ENCODE measurements around the gene UBE2E2. TPM values are rescaled to one million over a fixed set of nuclear protein-coding genes. Genes with fewer than 3 reads are reported as not detected.

Gene UBE2E2
- polyA plus RNA-seq, 1 donor (not counting 4 experiments of a cell fraction or from before 2014, with no cell fraction given) = 63.2 TPM

DNA sequence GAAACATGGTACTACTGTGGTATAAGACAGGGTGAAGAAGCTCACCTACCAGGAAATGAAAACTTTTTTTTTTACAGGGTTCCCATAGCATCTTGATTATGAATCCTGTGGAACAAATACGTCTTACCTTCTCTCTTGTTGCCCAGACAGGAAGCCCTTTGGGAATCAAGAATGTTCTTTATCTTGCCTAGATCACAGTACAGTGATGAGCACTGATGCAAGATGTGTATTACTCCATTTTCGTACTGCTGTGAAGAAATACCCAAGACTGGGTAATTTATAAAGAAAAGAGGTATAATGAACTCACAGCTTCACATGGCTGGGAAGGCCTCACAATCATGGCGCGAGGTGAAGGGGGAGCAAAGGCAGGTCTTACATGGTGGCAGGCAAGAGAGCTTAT, 281.3 kb downstream of the UBE2E2 start:
- Histone ChIP-seq H3K27ac (ENCODE audit: control insufficient read depth, insufficient read depth, low read length) (no peak overlapping the region), H3K4me3 (ENCODE audit: control insufficient read depth in 2 of 3, extremely low read depth in 1 of 3, insufficient read depth in 2 of 3, low read depth in 1 of 3, low read length in 3 of 3) (no peak overlapping the region), H4K20me1 (ENCODE audit: control insufficient read depth, extremely low read depth, insufficient read depth, low read length) (peaks cover 1% of the 10 kb centered on the region), H3K9me3 (ENCODE audit: control insufficient read depth, low read depth, low read length) (peaks cover 5% of the 10 kb centered on the region), H3K9me1 (ENCODE audit: control insufficient read depth, extremely low read depth, insufficient read depth, low read length) (no peaks in the 10 kb centered on the region), H3K27me3 (ENCODE audit: control insufficient read depth, extremely low read depth, insufficient read depth, low read length) (no peaks in the 10 kb centered on the region), H3K9ac (ENCODE audit: control insufficient read depth, extremely low read depth, insufficient read depth, low read length) (no peak overlapping the region), H3K4me2 (ENCODE audit: control insufficient read depth, extremely low read depth, insufficient read depth, low read depth, low read length) (no peak overlapping the region), H3K36me3 (ENCODE audit: control insufficient read depth in 2 of 2, extremely low read depth in 1 of 2, insufficient read depth in 2 of 2, low read length in 2 of 2) (no peaks in the 10 kb centered on the region), H3K79me2 (ENCODE audit: control insufficient read depth, insufficient read depth, low read length) (no peaks in the 10 kb centered on the region), H3K4me1 (ENCODE audit: control insufficient read depth, extremely low read depth, insufficient read depth, low read length) (no peaks in the 10 kb centered on the region), H2AFZ (ENCODE audit: control insufficient read depth, low read length) (no peak overlapping the region)
- FAIRE-seq (no peak), DNase-seq (ENCODE audit: low read depth, low spot score) (no peak)
- no peak for TF ChIP-seq CTCF (optimal IDR thresholded peaks at IDR 0.05 in 1 of 3, IDR thresholded peaks at IDR 0.05 in 1 of 3, conservative IDR thresholded peaks at IDR 0.05 in 1 of 3; ENCODE audit: extremely low read depth in 1 of 3, insufficient read depth in 2 of 3, low read length in 3 of 3)
- TF ChIP-seq EZH2 (IDR thresholded peaks at IDR 0.05; ENCODE audit: low read length) = no peak
- dilution Hi-C loops (cut with MboI; ENCODE audit: extremely low pct_ligation_motif_present, low sequenced_read_pairs) = no loop called here

- no peak overlapping the region for H3K4me2 ChIP-seq (ENCODE audit: control insufficient read depth, extremely low read depth, insufficient read depth, low read depth, low read length)
- H3K79me2 ChIP-seq (ENCODE audit: control insufficient read depth, insufficient read depth, low read length) = no peaks in the 10 kb centered on the region
- DNase-seq (ENCODE audit: low read depth, low spot score) (no peak), FAIRE-seq (no peak)
- no peak overlapping the region for H3K4me3 ChIP-seq (ENCODE audit: control insufficient read depth in 2 of 3, extremely low read depth in 1 of 3, insufficient read depth in 2 of 3, low read depth in 1 of 3, low read length in 3 of 3)
- peaks cover 3% of the 10 kb centered on the region for H4K20me1 ChIP-seq (ENCODE audit: control insufficient read depth, extremely low read depth, insufficient read depth, low read length)
- H2AFZ ChIP-seq (ENCODE audit: control insufficient read depth, low read length) = no peak overlapping the region
- no peaks in the 10 kb centered on the region for H3K36me3 ChIP-seq (ENCODE audit: control insufficient read depth in 2 of 2, extremely low read depth in 1 of 2, insufficient read depth in 2 of 2, low read length in 2 of 2)
- no peak overlapping the region for H3K9ac ChIP-seq (ENCODE audit: control insufficient read depth, extremely low read depth, insufficient read depth, low read length)
- no peaks in the 10 kb centered on the region for H3K9me1 ChIP-seq (ENCODE audit: control insufficient read depth, extremely low read depth, insufficient read depth, low read length)
- no peaks in the 10 kb centered on the region for H3K27me3 ChIP-seq (ENCODE audit: control insufficient read depth, extremely low read depth, insufficient read depth, low read length)
- TF ChIP-seq CTCF (optimal IDR thresholded peaks at IDR 0.05 in 1 of 3, IDR thresholded peaks at IDR 0.05 in 1 of 3, conservative IDR thresholded peaks at IDR 0.05 in 1 of 3; ENCODE audit: extremely low read depth in 1 of 3, insufficient read depth in 2 of 3, low read length in 3 of 3) (no peak), EZH2 (IDR thresholded peaks at IDR 0.05; ENCODE audit: low read length) (no peak)
- dilution Hi-C loops (cut with MboI; ENCODE audit: extremely low pct_ligation_motif_present, low sequenced_read_pairs) = no loop called here
- no peak overlapping the region for H3K27ac ChIP-seq (ENCODE audit: control insufficient read depth, insufficient read depth, low read length)
- no peaks in the 10 kb centered on the region for H3K4me1 ChIP-seq (ENCODE audit: control insufficient read depth, extremely low read depth, insufficient read depth, low read length)
- H3K9me3 ChIP-seq (ENCODE audit: control insufficient read depth, low read depth, low read length) = no peaks in the 10 kb centered on the region
These were observed 282.8 kb downstream of the UBE2E2 start for GRCh38 chr3:23485922-23486321.

Measured in keratinocyte (primary cell).